ENCODE data around the gene PRKD1.

Gene PRKD1

GRCh38 chr14:29927376-29928116, at the start of gene PRKD1:
Gene PRKD1, minus strand, starts transcription at chr14:29927847.
- peak; percentile 12 for DNase-seq (ENCODE audit: extremely low spot score)
- ChIA-PET CTCF (no interaction called here), POLR2A (no interaction called here)
- no peak for TF ChIP-seq CTCF (IDR thresholded peaks at IDR 0.05; ENCODE audit: control extremely low read depth, extremely low read depth, low read depth, missing control alignments)

DNA sequence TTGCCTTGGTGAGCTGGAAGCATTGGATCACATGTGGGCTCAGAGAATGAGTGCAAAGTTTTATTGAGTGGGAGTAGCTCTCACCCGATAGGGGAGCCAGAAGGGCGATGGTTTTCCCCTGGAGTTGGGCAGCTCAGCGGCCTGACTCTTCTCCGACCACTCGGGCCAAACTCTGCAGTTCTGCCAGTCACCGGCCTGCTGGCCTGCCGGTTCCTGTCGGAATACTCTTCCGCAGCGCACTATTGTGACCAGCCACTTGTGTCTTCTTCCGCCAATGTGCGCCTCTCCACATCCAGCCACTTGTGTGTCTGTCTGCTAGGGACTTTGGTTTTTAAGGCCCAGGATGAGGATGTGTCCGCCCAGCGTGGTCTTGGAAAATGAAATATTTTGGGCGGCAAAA, 43.5 kb upstream of the PRKD1 start:
- no peak for TF ChIP-seq CTCF (IDR thresholded peaks at IDR 0.05; ENCODE audit: control extremely low read depth, extremely low read depth, low read depth, missing control alignments)
- ChIA-PET CTCF (interaction anchor here (1.1 kb wide), 1 partner anchor 9 kb away, joined by 3 read pairs; no protein-coding TSS in a partner anchor), POLR2A (no interaction called here)
- no peak for DNase-seq (ENCODE audit: extremely low spot score)

DNA sequence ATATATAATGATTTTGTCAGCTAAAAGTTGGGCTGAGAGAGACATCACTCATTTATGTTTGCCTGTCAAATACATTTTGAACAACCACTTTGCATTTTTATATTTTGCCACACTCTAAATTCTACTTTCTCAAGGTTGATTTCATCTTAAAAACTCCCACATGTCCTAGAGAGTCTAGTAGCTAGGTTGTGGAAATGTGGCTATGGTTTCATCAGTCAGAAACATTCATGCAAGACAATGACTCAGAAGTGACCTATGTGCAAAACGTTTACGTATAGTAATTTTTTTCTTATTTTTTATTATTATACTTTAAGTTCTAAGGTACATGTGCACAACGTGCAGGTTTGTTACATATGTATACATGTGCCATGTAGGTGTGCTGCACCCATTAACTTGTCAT, 27.4 kb upstream of the PRKD1 start:
- DNase-seq (ENCODE audit: extremely low spot score), result no peak
- CTCF ChIA-PET, result no interaction called here
- no peak for TF ChIP-seq CTCF (IDR thresholded peaks at IDR 0.05; ENCODE audit: control extremely low read depth, extremely low read depth, low read depth, missing control alignments)
- POLR2A ChIA-PET, result no interaction called here

- DNase-seq (ENCODE audit: extremely low spot score), result no peak
- TF ChIP-seq CTCF (IDR thresholded peaks at IDR 0.05; ENCODE audit: control extremely low read depth, extremely low read depth, low read depth, missing control alignments), result no peak
- ChIA-PET CTCF (interaction anchor here (1.0 to 1.2 kb wide), 3 partner anchors 9 to 1199 kb away, joined by 3 read pairs; no protein-coding TSS in a partner anchor), POLR2A (no interaction called here)
Observed at GRCh38 chr14:29953501-29953900, 25.9 kb upstream of the PRKD1 start.

DNA sequence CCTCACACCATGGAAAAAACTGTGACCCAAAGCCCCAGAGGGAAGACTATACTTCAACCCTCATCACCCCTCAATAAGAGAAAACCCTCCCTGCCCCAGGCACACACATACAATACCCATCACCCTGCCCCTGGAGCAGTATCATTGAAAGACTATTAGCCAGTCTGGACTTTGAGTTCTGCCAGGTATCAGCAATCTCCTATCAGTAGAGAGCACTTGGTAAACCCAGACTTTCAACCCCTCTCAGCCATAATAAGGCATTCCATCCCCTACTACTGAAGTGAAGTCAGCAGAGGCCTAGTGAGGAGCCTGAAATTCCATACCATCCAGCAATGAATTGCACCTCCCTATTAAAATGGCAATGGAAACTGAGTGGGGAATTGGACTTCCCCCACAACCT, 16.4 kb upstream of the PRKD1 start:
- CTCF ChIA-PET, result no interaction called here
- no peak for TF ChIP-seq CTCF (IDR thresholded peaks at IDR 0.05; ENCODE audit: control extremely low read depth, extremely low read depth, low read depth, missing control alignments)
- no peak for DNase-seq (ENCODE audit: extremely low spot score)
- POLR2A ChIA-PET, result no interaction called here

GRCh38 chr14:29941401-29941800, 13.8 kb upstream of the PRKD1 start:
- DNase-seq (ENCODE audit: extremely low spot score), result no peak
- ChIA-PET CTCF (no interaction called here), POLR2A (interaction anchor here (0.5 kb wide), 1 partner anchor 24 kb away, joined by 6 read pairs; no protein-coding TSS in a partner anchor)
- no peak for TF ChIP-seq CTCF (IDR thresholded peaks at IDR 0.05; ENCODE audit: control extremely low read depth, extremely low read depth, low read depth, missing control alignments)
